Stimulated activated naive B cell treated with anti-CD40 and anti-IgM and Interleukin-4, amounts not matched to agents 10 μg/mL and 1 μg/mL and 100 μg/mL, for 72 hours (primary cell): Measurements from ENCODE around the gene SLC22A23.
A peak's percentile ranks its signal among the peaks of the same experiment; 100 is the strongest.

ENCODE experiments used
- ATAC-seq, 2 donors: fragments of 150-1000 bp; cut with Tn5 transposase; replicated peaks; 2 replicates each; pipeline ENCODE4 v1.10.0; 2021; ENCODE audit warnings: moderate library complexity in 1 of 2
- DNase-seq: peaks from one replicate; pipeline ENCODE4 v3.0.0; 2021
- H3K27ac Mint-ChIP-seq: one replicate; pipeline ENCODE4 v1.8.0; 2022; ENCODE audit warnings: mild to moderate bottlenecking, mixed read lengths
- H3K27me3 Mint-ChIP-seq, 2 donors: one replicate each; pipeline ENCODE4 v1.8.0; 2022; ENCODE audit warnings: mixed read lengths in 2 of 2
- H3K36me3 Mint-ChIP-seq, 2 donors: one replicate each; pipeline ENCODE4 v1.8.0; 2022; ENCODE audit warnings: mixed read lengths in 2 of 2, mild to moderate bottlenecking in 1 of 2
- H3K4me1 Mint-ChIP-seq, 2 donors: one replicate each; pipeline ENCODE4 v1.8.0; 2022; ENCODE audit warnings: mixed read lengths in 2 of 2, mild to moderate bottlenecking in 1 of 2
- H3K4me3 Mint-ChIP-seq, 2 donors: one replicate each; pipeline ENCODE4 v1.8.0; 2022; ENCODE audit warnings: mild to moderate bottlenecking in 2 of 2, mixed read lengths in 2 of 2, moderate library complexity in 1 of 2
- H3K9me3 Mint-ChIP-seq, 2 donors: one replicate each; pipeline ENCODE4 v1.8.0; 2022; ENCODE audit warnings: mixed read lengths in 2 of 2, mild to moderate bottlenecking in 1 of 2

SLC22A23 gene

GRCh38 chr6:3415082-3415453, 41.8 kb downstream of the SLC22A23 start:
- DNase-seq (no peak), ATAC-seq (no peak)
- Mint-ChIP-seq H3K27ac (no peak overlapping the region), H3K4me1 (peaks cover 7 to 11% of the 10 kb centered on the region in 2 donors), H3K9me3 (peaks cover 0 to 4% of the 10 kb centered on the region in 2 donors), H3K36me3 (no peaks in the 10 kb centered on the region), H3K4me3 (no peak overlapping the region), H3K27me3 (peaks cover 22 to 35% of the 10 kb centered on the region in 2 donors)

- peaks cover 17 to 30% of the 10 kb centered on the region in 2 donors for H3K27me3 Mint-ChIP-seq
- no peaks in the 10 kb centered on the region for H3K36me3 Mint-ChIP-seq
- ATAC-seq (no peak), DNase-seq (no peak)
- peaks cover 0 to 4% of the 10 kb centered on the region in 2 donors for H3K9me3 Mint-ChIP-seq
- no peak overlapping the region for H3K4me3 Mint-ChIP-seq
- H3K27ac Mint-ChIP-seq = no peak overlapping the region
- peaks cover 7 to 11% of the 10 kb centered on the region in 2 donors for H3K4me1 Mint-ChIP-seq
Measured at GRCh38 chr6:3414327-3415081, 42.3 kb downstream of the SLC22A23 start.

GRCh38 chr6:3413592-3413991, 43.3 kb downstream of the SLC22A23 start:
- peaks cover 0 to 4% of the 10 kb centered on the region in 2 donors for H3K9me3 Mint-ChIP-seq
- H3K27me3 Mint-ChIP-seq = peaks cover 11 to 23% of the 10 kb centered on the region in 2 donors
- peaks cover 7 to 11% of the 10 kb centered on the region in 2 donors for H3K4me1 Mint-ChIP-seq
- no peak for ATAC-seq
- DNase-seq = no peak
- no peak overlapping the region for H3K4me3 Mint-ChIP-seq
- H3K36me3 Mint-ChIP-seq = no peaks in the 10 kb centered on the region
- H3K27ac Mint-ChIP-seq = no peak overlapping the region

GRCh38 chr6:3412779-3413500, 43.9 kb downstream of the SLC22A23 start:
- no peak overlapping the region for H3K4me3 Mint-ChIP-seq
- ATAC-seq (no peak), DNase-seq (no peak)
- H3K9me3 Mint-ChIP-seq = peaks cover 0 to 4% of the 10 kb centered on the region in 2 donors
- peaks cover 7 to 11% of the 10 kb centered on the region in 2 donors for H3K4me1 Mint-ChIP-seq
- H3K36me3 Mint-ChIP-seq = no peaks in the 10 kb centered on the region
- H3K27me3 Mint-ChIP-seq = peaks cover 11 to 17% of the 10 kb centered on the region in 2 donors
- H3K27ac Mint-ChIP-seq = no peak overlapping the region

- DNase-seq (no peak), ATAC-seq (no peak)
- no peak overlapping the region for H3K4me3 Mint-ChIP-seq
- H3K9me3 Mint-ChIP-seq = peaks cover 0 to 4% of the 10 kb centered on the region in 2 donors
- H3K27me3 Mint-ChIP-seq = peaks cover 10 to 15% of the 10 kb centered on the region in 2 donors
- H3K27ac Mint-ChIP-seq = no peak overlapping the region
- H3K36me3 Mint-ChIP-seq = no peaks in the 10 kb centered on the region
- H3K4me1 Mint-ChIP-seq = peaks cover 7 to 11% of the 10 kb centered on the region in 2 donors
Measured at GRCh38 chr6:3411967-3412778, 44.7 kb downstream of the SLC22A23 start.

GRCh38 chr6:3410385-3411360, 46.2 kb downstream of the SLC22A23 start:
- DNase-seq (peak; percentile 20), ATAC-seq (peak; percentile 75 to 79)
- Mint-ChIP-seq H3K27me3 (peaks cover 7 to 12% of the 10 kb centered on the region in 2 donors), H3K9me3 (peaks cover 0 to 4% of the 10 kb centered on the region in 2 donors), H3K36me3 (no peaks in the 10 kb centered on the region), H3K4me3 (no peak overlapping the region), H3K4me1 (peaks cover 7 to 11% of the 10 kb centered on the region in 2 donors), H3K27ac (peak overlapping the region; percentile 52)

- ATAC-seq = no peak
- H3K4me3 Mint-ChIP-seq = no peak overlapping the region
- no peak overlapping the region for H3K27ac Mint-ChIP-seq
- H3K4me1 Mint-ChIP-seq = peaks cover 7 to 10% of the 10 kb centered on the region in 2 donors
- DNase-seq = no peak
- H3K36me3 Mint-ChIP-seq = no peaks in the 10 kb centered on the region
- peaks cover 0 to 4% of the 10 kb centered on the region in 2 donors for H3K9me3 Mint-ChIP-seq
- H3K27me3 Mint-ChIP-seq = peaks cover 0 to 10% of the 10 kb centered on the region in 2 donors
Measured at GRCh38 chr6:3409699-3410384, 47.0 kb downstream of the SLC22A23 start.

- Mint-ChIP-seq H3K4me1 (peaks cover 6 to 11% of the 10 kb centered on the region in 2 donors), H3K4me3 (no peak overlapping the region), H3K27ac (no peak overlapping the region), H3K36me3 (no peaks in the 10 kb centered on the region), H3K9me3 (peaks cover 0 to 4% of the 10 kb centered on the region in 2 donors), H3K27me3 (peaks cover under 1 to 14% of the 10 kb centered on the region in 2 donors)
- ATAC-seq (no peak), DNase-seq (no peak)
Measured at GRCh38 chr6:3408665-3409064, 48.2 kb downstream of the SLC22A23 start.

- no peak overlapping the region for H3K27ac Mint-ChIP-seq
- H3K9me3 Mint-ChIP-seq = peaks cover 0 to 3% of the 10 kb centered on the region in 2 donors
- DNase-seq = no peak
- ATAC-seq = no peak
- H3K27me3 Mint-ChIP-seq = peaks cover 5 to 19% of the 10 kb centered on the region in 2 donors
- H3K36me3 Mint-ChIP-seq = no peaks in the 10 kb centered on the region
- peaks cover 11 to 18% of the 10 kb centered on the region in 2 donors for H3K4me1 Mint-ChIP-seq
- H3K4me3 Mint-ChIP-seq = no peak overlapping the region
Measured at GRCh38 chr6:3407840-3408239, 49.0 kb downstream of the SLC22A23 start.

GRCh38 chr6:3406891-3407809, 49.7 kb downstream of the SLC22A23 start:
- H3K4me3 Mint-ChIP-seq = no peak overlapping the region
- H3K27ac Mint-ChIP-seq = no peak overlapping the region
- H3K36me3 Mint-ChIP-seq = no peaks in the 10 kb centered on the region
- peaks cover 5 to 23% of the 10 kb centered on the region in 2 donors for H3K27me3 Mint-ChIP-seq
- H3K9me3 Mint-ChIP-seq = no peaks in the 10 kb centered on the region
- ATAC-seq (no peak), DNase-seq (no peak)
- peaks cover 14 to 18% of the 10 kb centered on the region in 2 donors for H3K4me1 Mint-ChIP-seq

GRCh38 chr6:3406362-3406821, 50.5 kb downstream of the SLC22A23 start:
- H3K9me3 Mint-ChIP-seq = no peaks in the 10 kb centered on the region
- DNase-seq (no peak), ATAC-seq (no peak)
- no peaks in the 10 kb centered on the region for H3K36me3 Mint-ChIP-seq
- H3K27me3 Mint-ChIP-seq = peaks cover 5 to 28% of the 10 kb centered on the region in 2 donors
- peaks cover 15 to 18% of the 10 kb centered on the region in 2 donors for H3K4me1 Mint-ChIP-seq
- H3K27ac Mint-ChIP-seq = no peak overlapping the region
- no peak overlapping the region for H3K4me3 Mint-ChIP-seq

GRCh38 chr6:3405679-3406078, 51.2 kb downstream of the SLC22A23 start:
- no peak for ATAC-seq
- H3K4me3 Mint-ChIP-seq = no peak overlapping the region
- no peak overlapping the region for H3K27ac Mint-ChIP-seq
- H3K36me3 Mint-ChIP-seq = no peaks in the 10 kb centered on the region
- H3K9me3 Mint-ChIP-seq = no peaks in the 10 kb centered on the region
- DNase-seq = no peak
- peaks cover 5 to 23% of the 10 kb centered on the region in 2 donors for H3K27me3 Mint-ChIP-seq
- peaks cover 11 to 13% of the 10 kb centered on the region in 2 donors for H3K4me1 Mint-ChIP-seq
